LNCAP (cell line): ENCODE results near the gene SMPD2.

Experiments used
- TF ChIP-seq, protein P1 (sequence below): fragments of 450-650 bp; IDR thresholded peaks from 2 replicates; pipeline ENCODE4 v1.5.1; 2017; ENCODE audit warnings: mild to moderate bottlenecking

The SMPD2 gene

DNA sequence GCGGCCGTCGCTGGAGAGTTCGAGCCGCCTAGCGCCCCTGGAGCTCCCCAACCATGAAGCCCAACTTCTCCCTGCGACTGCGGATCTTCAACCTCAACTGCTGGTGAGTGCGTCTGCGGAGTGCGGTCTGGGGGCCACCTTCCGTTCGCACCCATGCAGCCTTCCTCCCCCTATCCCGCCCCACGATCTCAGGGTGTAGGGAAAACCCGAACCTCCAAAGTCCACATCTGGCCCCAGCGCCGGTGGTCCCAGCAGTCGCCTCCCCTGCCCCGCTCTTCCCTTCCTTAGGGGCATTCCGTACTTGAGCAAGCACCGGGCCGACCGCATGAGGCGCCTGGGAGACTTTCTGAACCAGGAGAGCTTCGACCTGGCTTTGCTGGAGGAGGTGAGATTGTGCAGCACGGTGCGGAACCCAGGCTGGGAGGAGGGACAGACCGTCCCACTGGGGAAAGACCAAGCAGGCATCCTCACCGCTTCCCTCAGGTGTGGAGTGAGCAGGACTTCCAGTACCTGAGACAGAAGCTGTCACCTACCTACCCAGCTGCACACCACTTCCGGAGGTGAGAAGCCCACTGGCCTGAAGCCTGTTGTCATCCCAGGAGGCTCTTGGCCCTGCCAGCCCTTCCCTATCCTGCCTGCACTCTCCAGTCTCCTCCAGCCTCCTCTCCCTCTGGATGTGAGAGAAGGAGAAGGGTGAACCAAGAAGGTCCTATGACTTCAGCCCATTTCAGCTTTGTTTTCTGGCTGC is 719 bp downstream of the SMPD2 start:
- TF ChIP-seq, protein P1, sequence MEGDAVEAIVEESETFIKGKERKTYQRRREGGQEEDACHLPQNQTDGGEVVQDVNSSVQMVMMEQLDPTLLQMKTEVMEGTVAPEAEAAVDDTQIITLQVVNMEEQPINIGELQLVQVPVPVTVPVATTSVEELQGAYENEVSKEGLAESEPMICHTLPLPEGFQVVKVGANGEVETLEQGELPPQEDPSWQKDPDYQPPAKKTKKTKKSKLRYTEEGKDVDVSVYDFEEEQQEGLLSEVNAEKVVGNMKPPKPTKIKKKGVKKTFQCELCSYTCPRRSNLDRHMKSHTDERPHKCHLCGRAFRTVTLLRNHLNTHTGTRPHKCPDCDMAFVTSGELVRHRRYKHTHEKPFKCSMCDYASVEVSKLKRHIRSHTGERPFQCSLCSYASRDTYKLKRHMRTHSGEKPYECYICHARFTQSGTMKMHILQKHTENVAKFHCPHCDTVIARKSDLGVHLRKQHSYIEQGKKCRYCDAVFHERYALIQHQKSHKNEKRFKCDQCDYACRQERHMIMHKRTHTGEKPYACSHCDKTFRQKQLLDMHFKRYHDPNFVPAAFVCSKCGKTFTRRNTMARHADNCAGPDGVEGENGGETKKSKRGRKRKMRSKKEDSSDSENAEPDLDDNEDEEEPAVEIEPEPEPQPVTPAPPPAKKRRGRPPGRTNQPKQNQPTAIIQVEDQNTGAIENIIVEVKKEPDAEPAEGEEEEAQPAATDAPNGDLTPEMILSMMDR = peak; percentile 41

DNA sequence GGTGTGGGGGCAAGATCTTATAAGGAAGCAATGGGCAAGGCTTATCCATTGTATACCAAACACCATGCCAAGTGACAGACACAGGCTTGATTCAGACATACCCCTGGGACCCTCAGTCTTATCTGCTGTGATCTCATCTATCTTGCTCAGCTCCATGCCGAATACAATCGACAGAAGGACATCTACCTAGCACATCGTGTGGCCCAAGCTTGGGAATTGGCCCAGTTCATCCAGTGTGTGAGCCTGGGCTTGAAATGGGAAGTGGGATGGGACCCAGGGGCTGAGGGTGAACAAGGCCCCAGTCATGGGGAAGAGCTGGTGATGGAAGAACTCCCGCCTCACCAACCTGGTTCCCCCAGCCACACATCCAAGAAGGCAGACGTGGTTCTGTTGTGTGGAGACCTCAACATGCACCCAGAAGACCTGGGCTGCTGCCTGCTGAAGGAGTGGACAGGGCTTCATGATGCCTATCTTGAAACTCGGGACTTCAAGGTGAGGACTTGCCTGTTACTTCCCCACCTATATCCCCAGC is 1.9 kb downstream of the SMPD2 start:
- TF ChIP-seq, protein P1 = no peak

DNA sequence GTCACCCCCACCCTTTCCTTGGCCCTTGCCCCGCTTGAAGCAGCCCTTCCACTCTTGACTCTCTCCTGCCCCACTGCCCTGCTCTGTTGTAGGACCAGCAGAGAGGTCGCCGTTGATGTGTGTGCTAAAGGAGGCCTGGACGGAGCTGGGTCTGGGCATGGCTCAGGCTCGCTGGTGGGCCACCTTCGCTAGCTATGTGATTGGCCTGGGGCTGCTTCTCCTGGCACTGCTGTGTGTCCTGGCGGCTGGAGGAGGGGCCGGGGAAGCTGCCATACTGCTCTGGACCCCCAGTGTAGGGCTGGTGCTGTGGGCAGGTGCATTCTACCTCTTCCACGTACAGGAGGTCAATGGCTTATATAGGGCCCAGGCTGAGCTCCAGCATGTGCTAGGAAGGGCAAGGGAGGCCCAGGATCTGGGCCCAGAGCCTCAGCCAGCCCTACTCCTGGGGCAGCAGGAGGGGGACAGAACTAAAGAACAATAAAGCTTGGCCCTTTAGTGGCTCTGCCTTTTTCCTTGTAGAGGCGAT is 3.0 kb downstream of the SMPD2 start:
- TF ChIP-seq, protein P1 = no peak

DNA sequence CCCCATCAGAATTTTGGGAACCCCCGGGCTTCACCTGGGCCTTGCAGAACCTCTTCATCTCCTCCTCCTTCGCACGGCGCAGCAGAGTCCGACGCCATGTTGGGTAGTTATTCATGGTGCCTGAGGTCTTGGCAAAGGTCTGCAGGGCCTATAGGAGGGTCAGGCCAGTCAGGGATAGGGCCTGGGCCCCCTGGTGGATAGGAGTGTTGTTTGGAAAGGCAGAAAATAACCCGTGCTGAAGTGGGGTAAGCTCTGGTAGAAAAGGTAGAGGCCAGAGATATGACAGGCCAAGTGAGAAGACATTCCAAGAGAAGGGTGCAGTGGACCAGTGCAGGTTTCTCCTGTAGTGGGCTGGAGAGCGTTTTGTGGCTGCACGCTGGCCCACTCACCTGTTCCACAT is 4.9 kb downstream of the SMPD2 start:
- TF ChIP-seq, protein P1 = no peak

DNA sequence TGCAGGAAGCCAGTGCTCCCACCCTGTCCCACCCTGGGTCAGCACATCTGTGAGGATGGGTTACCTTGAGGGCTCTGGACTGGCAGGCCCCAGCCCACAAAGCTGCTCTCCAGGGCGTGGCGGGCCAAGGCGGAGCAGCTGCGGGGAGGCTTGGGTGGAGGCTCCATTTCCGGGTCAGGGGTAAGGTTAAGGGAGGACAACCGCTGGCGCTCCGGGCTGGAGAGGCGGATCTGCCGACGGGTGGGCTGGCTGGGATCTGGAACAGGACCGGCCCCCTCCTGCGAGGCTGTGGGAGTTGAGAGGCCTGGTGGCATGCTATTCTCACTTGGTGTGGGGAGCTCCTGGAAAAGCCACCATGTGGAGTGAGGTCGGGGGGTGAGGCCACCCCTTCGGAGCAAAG is 5.5 kb downstream of the SMPD2 start:
- TF ChIP-seq, protein P1 = no peak

DNA sequence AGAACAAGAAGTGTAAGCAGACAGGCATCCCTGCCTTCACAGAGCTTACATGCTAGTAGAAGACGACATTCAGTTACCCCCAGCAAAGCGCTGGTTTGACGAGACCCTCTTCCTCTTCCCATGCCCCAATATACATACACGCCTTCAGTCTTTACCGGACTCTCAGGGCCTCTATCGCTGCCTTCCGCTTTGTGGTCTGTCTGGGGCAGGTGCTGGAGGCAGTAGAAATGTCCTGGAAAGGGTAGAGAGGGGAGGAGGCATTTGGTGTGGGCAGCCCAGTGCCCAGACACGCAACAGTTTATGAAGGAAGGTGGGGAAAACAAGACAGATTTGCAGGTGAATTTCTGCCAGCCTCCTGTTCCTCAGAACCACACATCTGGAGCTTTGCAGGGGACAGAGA is 6.0 kb downstream of the SMPD2 start:
- TF ChIP-seq, protein P1 = no peak

DNA sequence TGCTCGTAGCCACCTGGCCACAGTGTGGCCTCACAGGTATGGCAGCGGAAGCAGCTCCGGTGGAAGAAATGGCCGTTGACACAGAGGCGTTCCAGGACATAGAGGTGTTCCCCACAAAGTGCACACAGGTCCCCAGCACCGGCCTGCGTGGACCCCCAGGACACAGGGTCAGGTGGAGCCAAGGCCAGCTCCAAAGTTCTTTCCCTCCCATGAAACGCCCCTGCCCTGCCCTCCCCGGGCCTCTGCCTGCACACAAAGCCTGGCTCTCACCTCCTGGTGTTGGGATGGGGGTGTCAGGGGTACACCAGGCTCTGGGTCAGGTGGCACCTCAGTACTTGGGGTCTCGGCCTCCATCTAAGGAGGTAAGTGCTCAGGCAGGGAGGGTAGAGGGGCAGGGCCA is 6.6 kb downstream of the SMPD2 start:
- TF ChIP-seq, protein P1 = no peak
